Body of pancreas (tissue), 4 donors: ENCODE results near the gene SSBP4. TPM values are rescaled to one million over a fixed set of nuclear protein-coding genes. Genes with fewer than 3 reads are reported as not detected.

Source experiments
- ATAC-seq: fragments of 150-250 bp; one replicate; pipeline ENCODE4 v1.9.1; 2016
- DNase-seq, 4 donors: peaks; one replicate each; pipeline ENCODE4 v3.0.0-alpha.2; 2019
- H3K27ac ChIP-seq, 4 donors: fragments of 200-600 bp; sonication (generic); 1 replicate in 3 of 4; 2 replicates in 1 of 4; pipeline versions ENCODE4 v1.5.1 to v1.6.1; 2016 to 2019; ENCODE audit warnings: mild to moderate bottlenecking in 1 of 4, mixed read lengths in 1 of 4, moderate library complexity in 1 of 4
- H3K27me3 ChIP-seq, 2 donors: fragments of 200-600 bp; sonication (generic); one replicate each; pipeline ENCODE4 v1.6.0; 2016; ENCODE audit warnings: mild to moderate bottlenecking in 1 of 2
- H3K36me3 ChIP-seq, 2 donors: fragments of 200-600 bp; sonication (generic); replicated peaks in 1 of 2; 2 replicates each; pipeline ENCODE4 v1.5.1; 2016; ENCODE audit warnings: low read depth in 2 of 2; ENCODE audit not compliant: insufficient read depth in 1 of 2
- H3K4me1 ChIP-seq: fragments of 200-600 bp; sonication (generic); one replicate; pipeline ENCODE4 v1.6.0; 2016
- H3K4me3 ChIP-seq, 2 donors: fragments of 200-600 bp; sonication (generic); 1 replicate in 1 of 2; 2 replicates in 1 of 2; pipeline ENCODE4 v1.5.1; 2016 to 2019
- H3K9me3 ChIP-seq, 3 donors: fragments of 200-600 bp; sonication (generic); 1 replicate in 2 of 3; 2 replicates in 1 of 3; pipeline ENCODE4 v1.5.1; 2016
- POLR2A ChIP-seq, 3 donors: fragments of 450-650 bp; IDR thresholded peaks; one replicate each; pipeline ENCODE4 v1.6.1; 2016; ENCODE audit warnings: antibody characterized with exemption in 3 of 3, mild to moderate bottlenecking in 2 of 3
- WGBS, 2 donors: methylation state at CpG; one replicate each; pipeline ENCODE4 v1.1.5; 2017; 5-methylcytosine and 5-hydroxymethylcytosine counted together
- intact Hi-C: fragments of 100-400 bp; cut with DNase I; formaldehyde crosslinking; loops from one replicate; pipeline ENCODE4 v1.15.1; 2023
- total RNA-seq, 2 donors: library from RNA; depleted of rRNA; stranded (reverse); fragments of >200 nt; gene quantifications; one replicate each; pipeline ENCODE4 v1.1.0, GENCODE V29; 2016
- TF ChIP-seq, protein P1 (sequence below), 7 experiments: fragments of 450-650 bp in 4 of 7; fragments of 200-600 bp in 3 of 7; sonication (generic) in 3 of 7; IDR thresholded peaks; one replicate each; pipeline ENCODE4 v1.5.1; 2016 to 2019; ENCODE audit warnings: antibody characterized with exemption in 7 of 7

SSBP4 gene
- total RNA-seq, 2 donors from 2014 or later, result 50.1 to 63.9 TPM

DNA sequence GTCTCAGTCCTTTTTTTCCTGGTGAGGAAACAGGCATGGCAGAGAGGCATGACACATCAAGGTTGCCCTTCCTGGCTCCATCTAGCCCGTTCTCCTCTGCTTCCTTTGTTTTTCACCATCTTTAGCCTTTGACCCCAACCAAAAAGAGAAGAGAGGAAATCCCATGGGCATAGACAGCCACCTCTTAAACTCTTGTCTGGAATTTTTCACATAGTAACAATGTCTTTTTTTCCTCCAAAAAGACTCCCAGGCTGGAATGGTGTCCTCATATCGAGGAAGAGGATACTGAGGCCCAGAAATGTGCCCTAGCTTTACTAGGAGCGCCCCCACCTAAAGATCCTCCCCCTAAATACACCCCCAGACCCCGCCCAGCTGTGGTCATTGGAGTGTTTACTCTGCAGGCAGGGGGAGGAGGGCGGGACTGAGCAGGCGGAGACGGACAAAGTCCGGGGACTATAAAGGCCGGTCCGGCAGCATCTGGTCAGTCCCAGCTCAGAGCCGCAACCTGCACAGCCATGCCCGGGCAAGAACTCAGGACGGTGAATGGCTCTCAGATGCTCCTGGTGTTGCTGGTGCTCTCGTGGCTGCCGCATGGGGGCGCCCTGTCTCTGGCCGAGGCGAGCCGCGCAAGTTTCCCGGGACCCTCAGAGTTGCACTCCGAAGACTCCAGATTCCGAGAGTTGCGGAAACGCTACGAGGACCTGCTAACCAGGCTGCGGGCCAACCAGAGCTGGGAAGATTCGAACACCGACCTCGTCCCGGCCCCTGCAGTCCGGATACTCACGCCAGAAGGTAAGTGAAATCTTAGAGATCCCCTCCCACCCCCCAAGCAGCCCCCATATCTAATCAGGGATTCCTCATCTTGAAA is 33.3 kb upstream of the SSBP4 start, which contains the start of gene GDF15:
TSS of gene GDF15 (plus strand) at position 484 of the 868 bp plus-strand sequence. CDS start at position 516, 32 bp downstream.
- Histone ChIP-seq H3K4me1 (peaks cover 62% of the 10 kb centered on the region), H3K36me3 (no peaks in the 10 kb centered on the region), H3K27me3 (no peaks in the 10 kb centered on the region), H3K27ac (peak within 1 kb of the TSS; percentile 74 to 81 (median 76)), H3K9me3 (no peaks in the 10 kb centered on the region), H3K4me3 (peak within 1 kb of the TSS; percentile 8 to 16)
- peak; percentile 83 for ATAC-seq
- 5 to 14% methylated on average over 12 to 33 of the region's 33 CpGs for WGBS, 2 donors
- intact Hi-C loops, result no loop called here
- TF ChIP-seq POLR2A (IDR thresholded peaks at IDR 0.05), result peak; percentile 99
- TF ChIP-seq, protein P1, sequence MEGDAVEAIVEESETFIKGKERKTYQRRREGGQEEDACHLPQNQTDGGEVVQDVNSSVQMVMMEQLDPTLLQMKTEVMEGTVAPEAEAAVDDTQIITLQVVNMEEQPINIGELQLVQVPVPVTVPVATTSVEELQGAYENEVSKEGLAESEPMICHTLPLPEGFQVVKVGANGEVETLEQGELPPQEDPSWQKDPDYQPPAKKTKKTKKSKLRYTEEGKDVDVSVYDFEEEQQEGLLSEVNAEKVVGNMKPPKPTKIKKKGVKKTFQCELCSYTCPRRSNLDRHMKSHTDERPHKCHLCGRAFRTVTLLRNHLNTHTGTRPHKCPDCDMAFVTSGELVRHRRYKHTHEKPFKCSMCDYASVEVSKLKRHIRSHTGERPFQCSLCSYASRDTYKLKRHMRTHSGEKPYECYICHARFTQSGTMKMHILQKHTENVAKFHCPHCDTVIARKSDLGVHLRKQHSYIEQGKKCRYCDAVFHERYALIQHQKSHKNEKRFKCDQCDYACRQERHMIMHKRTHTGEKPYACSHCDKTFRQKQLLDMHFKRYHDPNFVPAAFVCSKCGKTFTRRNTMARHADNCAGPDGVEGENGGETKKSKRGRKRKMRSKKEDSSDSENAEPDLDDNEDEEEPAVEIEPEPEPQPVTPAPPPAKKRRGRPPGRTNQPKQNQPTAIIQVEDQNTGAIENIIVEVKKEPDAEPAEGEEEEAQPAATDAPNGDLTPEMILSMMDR (IDR thresholded peaks at IDR 0.05), result peak; percentile 38 to 91 (median 73)
- peak; percentile 91 to 98 (median 94) for DNase-seq

DNA sequence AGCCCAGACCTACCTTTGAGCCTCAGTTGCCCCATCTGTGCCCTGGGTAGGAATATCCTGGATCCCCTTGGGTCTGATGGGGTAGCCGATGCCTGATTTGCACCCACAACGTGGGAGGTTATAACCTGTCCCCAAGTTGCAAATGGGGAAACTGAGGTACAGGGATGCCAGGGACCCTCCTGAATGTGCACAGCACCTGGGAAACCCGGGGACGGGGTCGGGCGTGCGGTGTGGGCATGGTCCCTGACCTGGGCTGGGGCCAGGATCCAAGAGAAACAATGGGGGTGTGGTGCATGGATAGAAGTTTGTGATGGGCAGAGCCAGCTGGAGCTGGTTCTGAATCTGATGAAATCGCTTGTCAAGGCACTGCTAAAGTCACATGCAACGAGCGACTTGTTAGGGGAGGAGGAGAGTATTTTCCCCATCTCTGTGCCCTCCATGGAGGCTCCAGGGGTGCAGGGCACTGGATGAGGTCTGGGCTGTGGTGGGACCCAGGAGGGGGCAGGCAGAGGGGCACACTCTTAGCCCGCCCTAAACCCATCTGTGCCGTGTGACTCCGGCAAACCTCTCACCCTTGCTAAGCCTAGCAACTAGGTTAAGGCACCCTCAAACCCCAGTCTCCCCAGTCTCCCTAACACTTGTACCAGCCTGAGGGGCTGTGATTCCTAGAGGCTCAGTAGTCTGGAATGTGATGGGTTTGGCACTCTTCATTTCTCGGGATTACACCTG is 32.5 kb upstream of the SSBP4 start:
- Histone ChIP-seq H3K27me3 (no peaks in the 10 kb centered on the region), H3K36me3 (no peaks in the 10 kb centered on the region), H3K9me3 (no peaks in the 10 kb centered on the region), H3K27ac (peak overlapping the region; percentile 74 to 81 (median 76)), H3K4me1 (peaks cover 58% of the 10 kb centered on the region), H3K4me3 (peak overlapping the region; percentile 8 to 16)
- intact Hi-C loops, result no loop called here
- no peak for ATAC-seq
- DNase-seq, result no peak
- 37 to 46% methylated on average over 11 to 14 of the region's 14 CpGs for WGBS, 2 donors
- no peak for TF ChIP-seq POLR2A (IDR thresholded peaks at IDR 0.05)
- TF ChIP-seq, protein P1 (IDR thresholded peaks at IDR 0.05), result no peak

DNA sequence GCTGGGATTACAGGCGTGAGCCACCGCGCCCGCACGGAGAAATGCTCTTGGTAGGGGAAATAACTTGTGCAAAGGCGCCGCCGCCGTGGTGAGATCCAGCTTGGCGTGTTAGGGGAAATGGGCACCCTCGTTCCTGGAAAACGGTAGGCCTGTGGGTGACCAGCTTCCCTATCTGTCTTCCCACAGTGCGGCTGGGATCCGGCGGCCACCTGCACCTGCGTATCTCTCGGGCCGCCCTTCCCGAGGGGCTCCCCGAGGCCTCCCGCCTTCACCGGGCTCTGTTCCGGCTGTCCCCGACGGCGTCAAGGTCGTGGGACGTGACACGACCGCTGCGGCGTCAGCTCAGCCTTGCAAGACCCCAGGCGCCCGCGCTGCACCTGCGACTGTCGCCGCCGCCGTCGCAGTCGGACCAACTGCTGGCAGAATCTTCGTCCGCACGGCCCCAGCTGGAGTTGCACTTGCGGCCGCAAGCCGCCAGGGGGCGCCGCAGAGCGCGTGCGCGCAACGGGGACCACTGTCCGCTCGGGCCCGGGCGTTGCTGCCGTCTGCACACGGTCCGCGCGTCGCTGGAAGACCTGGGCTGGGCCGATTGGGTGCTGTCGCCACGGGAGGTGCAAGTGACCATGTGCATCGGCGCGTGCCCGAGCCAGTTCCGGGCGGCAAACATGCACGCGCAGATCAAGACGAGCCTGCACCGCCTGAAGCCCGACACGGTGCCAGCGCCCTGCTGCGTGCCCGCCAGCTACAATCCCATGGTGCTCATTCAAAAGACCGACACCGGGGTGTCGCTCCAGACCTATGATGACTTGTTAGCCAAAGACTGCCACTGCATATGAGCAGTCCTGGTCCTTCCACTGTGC is 30.9 kb upstream of the SSBP4 start:
- TF ChIP-seq POLR2A (IDR thresholded peaks at IDR 0.05), result peak; percentile 46 to 61 (median 50)
- TF ChIP-seq, protein P1 (IDR thresholded peaks at IDR 0.05), result peak; percentile 84 to 99 (median 96)
- DNase-seq, result peak; percentile 74 to 85 (median 81)
- WGBS, 2 donors, result 23 to 65% methylated on average over 32 to 74 of the region's 86 CpGs
- Histone ChIP-seq H3K27ac (peak overlapping the region; percentile 20 to 81 (median 68)), H3K9me3 (no peaks in the 10 kb centered on the region), H3K4me1 (peaks cover 51% of the 10 kb centered on the region), H3K27me3 (no peaks in the 10 kb centered on the region), H3K4me3 (no peak overlapping the region), H3K36me3 (no peaks in the 10 kb centered on the region)
- intact Hi-C loops, result no loop called here
- ATAC-seq, result peak; percentile 60

GRCh38 chr19:18388960-18389725 is 30.1 kb upstream of the SSBP4 start:
- no peak overlapping the region for H3K4me3 ChIP-seq
- 88% methylated on average over 13 of the region's 13 CpGs for WGBS, 2 donors
- no peaks in the 10 kb centered on the region for H3K27me3 ChIP-seq
- intact Hi-C loops, result no loop called here
- ATAC-seq (no peak), DNase-seq (no peak)
- H3K27ac ChIP-seq, result peak overlapping the region in 3 of 4 donors; percentile 66 to 81 (median 69)
- TF ChIP-seq, protein P1 (IDR thresholded peaks at IDR 0.05), result no peak
- TF ChIP-seq POLR2A (IDR thresholded peaks at IDR 0.05), result no peak
- no peaks in the 10 kb centered on the region for H3K36me3 ChIP-seq
- no peaks in the 10 kb centered on the region for H3K9me3 ChIP-seq
- H3K4me1 ChIP-seq, result peaks cover 50% of the 10 kb centered on the region
